ENCODE data around the gene EMX1. TPM values are rescaled to one million over a fixed set of nuclear protein-coding genes. Genes with fewer than 3 reads are reported as not detected.
A peak's percentile ranks its signal among the peaks of the same experiment; 100 is the strongest.

Gene EMX1
- total and polyA plus RNA-seq, 8 donors, result 0.08 to 0.38 (median 0.18) TPM; not detected in 3

- Histone ChIP-seq H3K27ac (no peak overlapping the region), H3K4me1 (peaks cover 8 to 23% of the 10 kb centered on the region in 2 donors), H3K27me3 (peaks cover 96 to 100% of the 10 kb centered on the region in 2 donors), H3K36me3 (no peaks in the 10 kb centered on the region), H3K9me3 (no peaks in the 10 kb centered on the region), H3K4me3 (no peak overlapping the region)
- ATAC-seq (peak; percentile 26), DNase-seq (peak in 1 of 4 donors; percentile 73)
- intact Hi-C loops (cut with DNase I), result no loop called here
- TF ChIP-seq CTCF (IDR thresholded peaks at IDR 0.05), result no peak
Observed at GRCh38 chr2:72924353-72925240, 7.3 kb downstream of the EMX1 start.

GRCh38 chr2:72925328-72925943 is 8.1 kb downstream of the EMX1 start:
- no peak for DNase-seq
- TF ChIP-seq CTCF (IDR thresholded peaks at IDR 0.05), result no peak
- Histone ChIP-seq H3K36me3 (no peaks in the 10 kb centered on the region), H3K9me3 (no peaks in the 10 kb centered on the region), H3K4me1 (peaks cover 2 to 18% of the 10 kb centered on the region in 2 donors), H3K4me3 (no peak overlapping the region), H3K27ac (no peak overlapping the region), H3K27me3 (peaks cover 88 to 100% of the 10 kb centered on the region in 2 donors)
- intact Hi-C loops (cut with DNase I), result no loop called here
- no peak for ATAC-seq

- H3K4me3 ChIP-seq, result no peak overlapping the region
- H3K27ac ChIP-seq, result no peak overlapping the region
- ATAC-seq (no peak), DNase-seq (no peak)
- TF ChIP-seq CTCF (IDR thresholded peaks at IDR 0.05), result no peak
- H3K27me3 ChIP-seq, result peaks cover 78 to 100% of the 10 kb centered on the region in 2 donors
- no peaks in the 10 kb centered on the region for H3K9me3 ChIP-seq
- intact Hi-C loops (cut with DNase I), result no loop called here
- H3K4me1 ChIP-seq, result peaks cover 0 to 14% of the 10 kb centered on the region in 2 donors
- H3K36me3 ChIP-seq, result no peaks in the 10 kb centered on the region
Observed at GRCh38 chr2:72926368-72926767, 9.0 kb downstream of the EMX1 start.

- Histone ChIP-seq H3K27me3 (peaks cover 73 to 100% of the 10 kb centered on the region in 2 donors), H3K9me3 (no peaks in the 10 kb centered on the region), H3K27ac (no peak overlapping the region), H3K4me3 (no peak overlapping the region), H3K4me1 (peaks cover 0 to 14% of the 10 kb centered on the region in 2 donors), H3K36me3 (no peaks in the 10 kb centered on the region)
- DNase-seq (no peak), ATAC-seq (no peak)
- TF ChIP-seq CTCF (IDR thresholded peaks at IDR 0.05), result no peak
- intact Hi-C loops (cut with DNase I), result no loop called here
Observed at GRCh38 chr2:72926811-72927465, 9.6 kb downstream of the EMX1 start.

Data from left lung (tissue), 10 donors.